ENCODE data around the gene DYNC1LI1.
"Not testable (repeated sequence)": the region's sequence is repeated elsewhere in the genome, so short reads cannot be mapped to it uniquely, and the experiment has no call there.

- TF ChIP-seq POLR2A (IDR thresholded peaks at IDR 0.05; ENCODE audit: low read depth, low read length); TAF1 (IDR thresholded peaks at IDR 0.05; ENCODE audit: borderline replicate concordance, low read depth, low read length): not testable (repeated sequence)
Measured at GRCh38 chr3:32518921-32519320, 51.7 kb downstream of the DYNC1LI1 start.

All from GM12892 (cell line).